ENCODE measurements around the gene NPR1.
A peak's percentile ranks its signal among the peaks of the same experiment; 100 is the strongest.

Gene NPR1

GRCh38 chr1:153652805-153653500 lies 25.5 kb upstream of the NPR1 start:
- Histone ChIP-seq H3F3A (ENCODE audit: insufficient read depth) (no peaks in the 10 kb centered on the region), H3K9me3 (ENCODE audit: insufficient read depth, low read length) (no peaks in the 10 kb centered on the region), H3K9ac (ENCODE audit: low read length) (no peak overlapping the region), H3K4me2 (ENCODE audit: low read depth, low read length, poor library complexity, severe bottlenecking) (no peak overlapping the region), H3K79me2 (ENCODE audit: insufficient read depth, low read length) (no peaks in the 10 kb centered on the region), H4K20me1 (ENCODE audit: low read depth, low read length) (no peaks in the 10 kb centered on the region), H3K36me3 (ENCODE audit: low read length) (no peaks in the 10 kb centered on the region), H3K4me3 (ENCODE audit: insufficient read depth, low read length, poor library complexity, severe bottlenecking) (no peak overlapping the region), H2AFZ (ENCODE audit: low read depth, low read length, severe bottlenecking) (no peak overlapping the region), H3K27me3 (ENCODE audit: low read length) (no peaks in the 10 kb centered on the region), H3K9me2 (replicated peaks; ENCODE audit: insufficient read depth, low read length) (no peaks in the 10 kb centered on the region), H3K27ac (ENCODE audit: low read depth, low read length) (no peak overlapping the region)
- TF ChIP-seq EZH2phosphoT487 (conservative IDR thresholded peaks at IDR 0.05; ENCODE audit: low read length), result no peak
- TF ChIP-seq, protein P1, sequence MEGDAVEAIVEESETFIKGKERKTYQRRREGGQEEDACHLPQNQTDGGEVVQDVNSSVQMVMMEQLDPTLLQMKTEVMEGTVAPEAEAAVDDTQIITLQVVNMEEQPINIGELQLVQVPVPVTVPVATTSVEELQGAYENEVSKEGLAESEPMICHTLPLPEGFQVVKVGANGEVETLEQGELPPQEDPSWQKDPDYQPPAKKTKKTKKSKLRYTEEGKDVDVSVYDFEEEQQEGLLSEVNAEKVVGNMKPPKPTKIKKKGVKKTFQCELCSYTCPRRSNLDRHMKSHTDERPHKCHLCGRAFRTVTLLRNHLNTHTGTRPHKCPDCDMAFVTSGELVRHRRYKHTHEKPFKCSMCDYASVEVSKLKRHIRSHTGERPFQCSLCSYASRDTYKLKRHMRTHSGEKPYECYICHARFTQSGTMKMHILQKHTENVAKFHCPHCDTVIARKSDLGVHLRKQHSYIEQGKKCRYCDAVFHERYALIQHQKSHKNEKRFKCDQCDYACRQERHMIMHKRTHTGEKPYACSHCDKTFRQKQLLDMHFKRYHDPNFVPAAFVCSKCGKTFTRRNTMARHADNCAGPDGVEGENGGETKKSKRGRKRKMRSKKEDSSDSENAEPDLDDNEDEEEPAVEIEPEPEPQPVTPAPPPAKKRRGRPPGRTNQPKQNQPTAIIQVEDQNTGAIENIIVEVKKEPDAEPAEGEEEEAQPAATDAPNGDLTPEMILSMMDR (IDR thresholded peaks at IDR 0.05; ENCODE audit: insufficient read depth, low read length, poor library complexity, severe bottlenecking), result no peak

DNA sequence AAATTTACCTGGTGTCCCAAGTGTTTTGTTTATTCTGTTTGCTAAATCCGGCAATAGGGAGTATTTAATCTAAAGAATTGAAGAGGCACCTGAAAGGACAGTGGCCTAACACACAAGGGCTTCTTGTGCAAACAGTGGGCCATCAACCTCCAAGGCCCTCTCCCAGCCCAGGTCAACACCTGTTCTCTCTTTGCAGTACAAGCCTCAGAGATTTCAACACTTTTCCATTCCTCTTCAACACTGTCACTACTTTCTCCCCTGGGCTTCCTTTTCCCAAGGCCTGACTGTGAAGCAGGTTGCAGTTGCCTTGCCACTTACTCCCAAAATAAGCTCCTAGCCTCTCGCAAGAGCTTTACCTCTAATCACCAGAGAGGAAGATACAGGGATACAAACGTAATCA lies 23.2 kb upstream of the NPR1 start:
- no peak overlapping the region for H3K9ac ChIP-seq (ENCODE audit: low read length)
- H3K36me3 ChIP-seq (ENCODE audit: low read length), result no peaks in the 10 kb centered on the region
- no peak overlapping the region for H3K4me3 ChIP-seq (ENCODE audit: insufficient read depth, low read length, poor library complexity, severe bottlenecking)
- no peak overlapping the region for H3K4me2 ChIP-seq (ENCODE audit: low read depth, low read length, poor library complexity, severe bottlenecking)
- peaks cover 12% of the 10 kb centered on the region; the same call in 1 of the 2 replicates for H3K79me2 ChIP-seq (ENCODE audit: insufficient read depth, low read length)
- no peak for TF ChIP-seq EZH2phosphoT487 (conservative IDR thresholded peaks at IDR 0.05; ENCODE audit: low read length)
- TF ChIP-seq, protein P1 (IDR thresholded peaks at IDR 0.05; ENCODE audit: insufficient read depth, low read length, poor library complexity, severe bottlenecking), result no peak
- no peaks in the 10 kb centered on the region for H3F3A ChIP-seq (ENCODE audit: insufficient read depth)
- H4K20me1 ChIP-seq (ENCODE audit: low read depth, low read length), result no peaks in the 10 kb centered on the region
- H3K9me2 ChIP-seq (replicated peaks; ENCODE audit: insufficient read depth, low read length), result no peaks in the 10 kb centered on the region
- no peaks in the 10 kb centered on the region for H3K27me3 ChIP-seq (ENCODE audit: low read length)
- no peaks in the 10 kb centered on the region for H3K9me3 ChIP-seq (ENCODE audit: insufficient read depth, low read length)
- no peak overlapping the region for H3K27ac ChIP-seq (ENCODE audit: low read depth, low read length)
- H2AFZ ChIP-seq (ENCODE audit: low read depth, low read length, severe bottlenecking), result no peak overlapping the region

DNA sequence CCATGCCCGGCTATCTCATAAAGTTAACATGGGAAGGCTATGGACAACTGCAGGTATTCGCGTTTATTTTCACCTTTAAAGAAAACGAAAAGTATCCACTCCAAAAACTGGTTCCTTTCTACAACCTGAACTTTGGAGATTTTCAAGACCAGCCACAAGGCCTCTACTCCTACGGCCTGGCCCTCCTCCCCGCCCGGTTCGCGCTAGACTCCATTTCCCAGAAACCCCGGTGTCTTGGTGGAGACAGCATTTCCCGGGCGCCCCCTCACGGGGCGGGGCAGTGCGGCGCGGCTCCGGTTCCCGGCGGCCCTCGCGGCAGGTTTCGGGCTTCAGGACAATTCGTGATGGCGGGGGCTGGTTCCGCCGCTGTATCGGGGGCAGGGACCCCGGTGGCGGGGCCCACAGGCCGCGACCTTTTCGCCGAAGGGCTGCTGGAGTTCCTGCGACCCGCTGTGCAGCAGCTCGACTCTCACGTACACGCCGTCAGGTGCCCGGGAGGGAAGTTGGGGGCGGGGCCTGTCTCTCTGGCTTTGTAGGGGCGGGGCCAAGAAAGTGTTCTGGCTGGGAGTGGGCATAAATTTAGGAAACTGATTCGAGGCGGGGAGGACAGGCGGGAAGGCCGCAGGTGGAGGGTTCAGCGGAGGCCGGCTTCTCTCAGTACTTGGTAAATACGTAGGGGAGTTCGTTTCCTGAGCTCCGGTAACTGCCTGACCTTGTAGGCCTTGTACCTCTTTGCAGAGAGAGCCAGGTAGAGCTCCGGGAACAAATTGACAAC lies 19.9 kb upstream of the NPR1 start, which contains the start of gene SNAPIN:
TSS of gene SNAPIN (plus strand) at position 304 of the 775 bp plus-strand sequence. CDS start at position 345, 41 bp downstream.
- H3K4me2 ChIP-seq (ENCODE audit: low read depth, low read length, poor library complexity, severe bottlenecking), result peak within 1 kb of the TSS; percentile 79
- no peak for TF ChIP-seq EZH2phosphoT487 (conservative IDR thresholded peaks at IDR 0.05; ENCODE audit: low read length)
- TF ChIP-seq, protein P1 (IDR thresholded peaks at IDR 0.05; ENCODE audit: insufficient read depth, low read length, poor library complexity, severe bottlenecking), result no peak
- H3K9me2 ChIP-seq (replicated peaks; ENCODE audit: insufficient read depth, low read length), result no peaks in the 10 kb centered on the region
- H3K79me2 ChIP-seq (ENCODE audit: insufficient read depth, low read length), result peaks cover 12% of the 10 kb centered on the region; the same call in 1 of the 2 replicates
- peaks cover 31% of the 10 kb centered on the region for H3F3A ChIP-seq (ENCODE audit: insufficient read depth)
- no peaks in the 10 kb centered on the region for H3K9me3 ChIP-seq (ENCODE audit: insufficient read depth, low read length)
- no peaks in the 10 kb centered on the region for H3K27me3 ChIP-seq (ENCODE audit: low read length)
- peak within 1 kb of the TSS; percentile 88 for H3K4me3 ChIP-seq (ENCODE audit: insufficient read depth, low read length, poor library complexity, severe bottlenecking)
- H4K20me1 ChIP-seq (ENCODE audit: low read depth, low read length), result no peaks in the 10 kb centered on the region
- H3K9ac ChIP-seq (ENCODE audit: low read length), result peak within 1 kb of the TSS; percentile 77
- peak within 1 kb of the TSS; percentile 96 for H2AFZ ChIP-seq (ENCODE audit: low read depth, low read length, severe bottlenecking)
- H3K36me3 ChIP-seq (ENCODE audit: low read length), result peaks cover 23% of the 10 kb centered on the region
- H3K27ac ChIP-seq (ENCODE audit: low read depth, low read length), result peak within 1 kb of the TSS; percentile 71
